Measurements from ENCODE around the gene ITGAL. TPM values are rescaled to one million over a fixed set of nuclear protein-coding genes. Genes with fewer than 3 reads are reported as not detected.
"Not testable (repeated sequence)": the region's sequence is repeated elsewhere in the genome, so short reads cannot be mapped to it uniquely, and the experiment has no call there.

Gene ITGAL
- total RNA-seq, 2 experiments from 2014 or later: 218 to 226 TPM

DNA sequence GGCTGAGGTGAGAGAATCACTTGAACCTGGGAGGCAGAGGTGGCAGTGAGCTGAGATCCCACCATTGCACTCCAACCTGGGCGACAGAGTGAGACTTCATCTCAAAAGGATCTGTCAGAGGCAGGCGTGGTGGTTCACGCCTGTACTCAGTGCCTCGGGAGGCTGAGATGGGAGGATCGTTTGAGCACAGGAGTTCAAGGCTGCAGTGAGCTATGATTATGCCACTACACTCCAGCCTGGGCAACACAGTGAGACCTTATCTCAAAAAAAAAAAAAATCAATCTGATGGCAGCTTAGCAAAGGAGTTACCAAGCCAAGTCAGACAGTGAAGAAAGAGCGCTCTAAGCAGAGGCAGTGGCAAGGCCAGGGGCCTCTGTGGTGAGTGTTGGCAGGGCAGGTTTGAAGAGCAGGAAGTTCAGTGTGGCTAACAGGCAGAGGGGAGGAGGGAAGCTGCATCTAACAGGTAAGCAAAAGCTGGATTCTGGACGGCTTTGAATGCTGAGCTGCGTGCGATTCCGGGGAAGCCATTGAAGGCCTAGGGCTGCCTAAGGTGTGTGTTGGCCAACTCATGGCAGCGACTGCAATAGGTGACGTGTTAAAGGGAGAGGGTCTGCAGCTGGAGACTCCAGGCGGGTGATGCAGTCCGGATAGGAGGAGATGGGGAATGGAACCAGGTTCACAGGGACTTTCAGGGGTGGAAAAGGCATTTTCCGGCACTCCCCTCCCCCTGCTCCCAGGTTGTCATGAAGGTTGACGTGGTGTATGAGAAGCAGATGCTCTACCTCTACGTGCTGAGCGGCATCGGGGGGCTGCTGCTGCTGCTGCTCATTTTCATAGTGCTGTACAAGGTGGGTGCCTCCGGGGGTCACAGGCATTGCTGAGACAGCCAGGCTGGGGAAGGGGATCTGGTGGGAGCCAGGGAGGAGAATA, 46.8 kb downstream of the ITGAL start:
- CTCF ChIA-PET: no interaction called here
- H3K36me3 Mint-ChIP-seq: peaks cover 56% of the 10 kb centered on the region
- no peaks in the 10 kb centered on the region for H3K9me3 Mint-ChIP-seq
- no peak overlapping the region for H3K27ac Mint-ChIP-seq
- POLR2A ChIA-PET: interaction anchor here (1.9 kb wide), 1 partner anchor 9 kb away, joined by 4 read pairs; no protein-coding TSS in a partner anchor
- intact Hi-C loops (cut with micrococcal nuclease): loop anchor here (5.0 kb wide), 1 partner anchor 32 kb away; no protein-coding TSS in a partner anchor
- no peaks in the 10 kb centered on the region for H3K27me3 Mint-ChIP-seq
- no peak overlapping the region for H3K4me3 Mint-ChIP-seq
- no peak for DNase-seq
- peaks cover 4% of the 10 kb centered on the region for H3K4me1 Mint-ChIP-seq (ENCODE audit: low read depth)

DNA sequence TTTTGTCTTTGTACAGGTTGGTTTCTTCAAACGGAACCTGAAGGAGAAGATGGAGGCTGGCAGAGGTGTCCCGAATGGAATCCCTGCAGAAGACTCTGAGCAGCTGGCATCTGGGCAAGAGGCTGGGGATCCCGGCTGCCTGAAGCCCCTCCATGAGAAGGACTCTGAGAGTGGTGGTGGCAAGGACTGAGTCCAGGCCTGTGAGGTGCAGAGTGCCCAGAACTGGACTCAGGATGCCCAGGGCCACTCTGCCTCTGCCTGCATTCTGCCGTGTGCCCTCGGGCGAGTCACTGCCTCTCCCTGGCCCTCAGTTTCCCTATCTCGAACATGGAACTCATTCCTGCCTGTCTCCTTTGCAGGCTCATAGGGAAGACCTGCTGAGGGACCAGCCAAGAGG, 48.9 kb downstream of the ITGAL start:
- intact Hi-C loops (cut with micrococcal nuclease): loop anchor here (5.0 kb wide), 1 partner anchor 34 kb away; no protein-coding TSS in a partner anchor
- Mint-ChIP-seq H3K27ac (no peak overlapping the region), H3K4me1 (ENCODE audit: low read depth) (peaks cover 13% of the 10 kb centered on the region), H3K4me3 (no peak overlapping the region), H3K27me3 (no peaks in the 10 kb centered on the region), H3K9me3 (no peaks in the 10 kb centered on the region), H3K36me3 (peaks cover 45% of the 10 kb centered on the region)
- CTCF ChIA-PET: interaction anchor here (2.1 kb wide), 1 partner anchor 77 kb away, joined by 8 read pairs; no protein-coding TSS in a partner anchor
- DNase-seq: no peak
- POLR2A ChIA-PET: interaction anchor here (0.6 kb wide), 1 partner anchor 85 kb away, joined by 3 read pairs; no protein-coding TSS in a partner anchor

DNA sequence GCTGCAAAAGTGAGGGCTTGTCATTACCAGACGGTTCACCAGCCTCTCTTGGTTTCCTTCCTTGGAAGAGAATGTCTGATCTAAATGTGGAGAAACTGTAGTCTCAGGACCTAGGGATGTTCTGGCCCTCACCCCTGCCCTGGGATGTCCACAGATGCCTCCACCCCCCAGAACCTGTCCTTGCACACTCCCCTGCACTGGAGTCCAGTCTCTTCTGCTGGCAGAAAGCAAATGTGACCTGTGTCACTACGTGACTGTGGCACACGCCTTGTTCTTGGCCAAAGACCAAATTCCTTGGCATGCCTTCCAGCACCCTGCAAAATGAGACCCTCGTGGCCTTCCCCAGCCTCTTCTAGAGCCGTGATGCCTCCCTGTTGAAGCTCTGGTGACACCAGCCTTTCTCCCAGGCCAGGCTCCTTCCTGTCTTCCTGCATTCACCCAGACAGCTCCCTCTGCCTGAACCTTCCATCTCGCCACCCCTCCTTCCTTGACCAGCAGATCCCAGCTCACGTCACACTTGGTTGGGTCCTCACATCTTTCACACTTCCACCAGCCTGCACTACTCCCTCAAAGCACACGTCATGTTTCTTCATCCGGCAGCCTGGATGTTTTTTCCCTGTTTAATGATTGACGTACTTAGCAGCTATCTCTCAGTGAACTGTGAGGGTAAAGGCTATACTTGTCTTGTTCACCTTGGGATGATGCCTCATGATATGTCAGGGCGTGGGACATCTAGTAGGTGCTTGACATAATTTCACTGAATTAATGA, 49.5 kb downstream of the ITGAL start:
- Mint-ChIP-seq H3K9me3 (no peaks in the 10 kb centered on the region), H3K4me3 (no peak overlapping the region), H3K36me3 (peaks cover 39% of the 10 kb centered on the region), H3K27ac (peak overlapping the region; percentile 40), H3K27me3 (no peaks in the 10 kb centered on the region), H3K4me1 (ENCODE audit: low read depth) (peaks cover 13% of the 10 kb centered on the region)
- ChIA-PET CTCF (interaction anchor here (0.7 to 2.1 kb wide), 2 partner anchors 76 to 93 kb away, joined by 3 to 8 read pairs; no protein-coding TSS in a partner anchor), POLR2A (interaction anchor here (0.6 to 1.0 kb wide), 3 partner anchors 76 to 92 kb away, joined by 3 read pairs; partner anchors contain the start of gene DCTPP1)
- intact Hi-C loops (cut with micrococcal nuclease): loop anchor here (5.0 kb wide), 1 partner anchor 35 kb away; no protein-coding TSS in a partner anchor
- no peak for DNase-seq

DNA sequence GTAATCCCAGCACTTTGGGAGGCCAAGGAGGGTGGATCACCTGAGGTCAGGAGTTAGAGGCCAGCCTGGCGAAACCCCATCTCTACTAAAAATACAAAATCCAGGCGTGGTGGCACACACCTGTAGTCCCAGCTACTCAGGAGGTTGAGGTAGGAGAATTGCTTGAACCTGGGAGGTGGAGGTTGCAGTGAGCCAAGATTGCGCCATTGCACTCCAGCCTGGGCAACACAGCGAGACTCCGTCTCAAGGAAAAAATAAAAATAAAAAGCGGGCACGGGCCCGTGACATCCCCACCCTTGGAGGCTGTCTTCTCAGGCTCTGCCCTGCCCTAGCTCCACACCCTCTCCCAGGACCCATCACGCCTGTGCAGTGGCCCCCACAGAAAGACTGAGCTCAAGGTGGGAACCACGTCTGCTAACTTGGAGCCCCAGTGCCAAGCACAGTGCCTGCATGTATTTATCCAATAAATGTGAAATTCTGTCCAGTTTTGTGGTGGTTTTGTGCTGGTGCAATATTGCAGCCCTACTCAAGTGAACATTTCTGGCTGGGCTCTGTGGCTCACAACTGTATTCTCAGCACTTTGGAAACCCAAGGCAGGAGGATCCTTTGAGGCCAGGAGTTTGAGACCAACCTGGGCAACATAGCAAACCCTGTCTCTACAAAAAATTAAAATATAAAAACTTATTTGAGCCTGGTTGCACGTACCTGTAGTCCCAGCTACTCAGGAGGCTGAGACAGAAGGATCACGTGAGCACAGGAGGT, 50.3 kb downstream of the ITGAL start:
- H3K4me1 Mint-ChIP-seq (ENCODE audit: low read depth): peaks cover 19% of the 10 kb centered on the region
- not testable (repeated sequence) for DNase-seq, H3K27me3 Mint-ChIP-seq, H3K9me3 Mint-ChIP-seq, H3K27ac Mint-ChIP-seq, H3K4me3 Mint-ChIP-seq
- intact Hi-C loops (cut with micrococcal nuclease): loop anchor here (5.0 kb wide), 1 partner anchor 36 kb away; no protein-coding TSS in a partner anchor
- POLR2A ChIA-PET: interaction anchor here (1.0 kb wide), 2 partner anchors 75 to 93 kb away, joined by 3 read pairs; partner anchors contain the start of gene DCTPP1
- H3K36me3 Mint-ChIP-seq: peaks cover 31% of the 10 kb centered on the region
- CTCF ChIA-PET: interaction anchor here (1.0 to 2.1 kb wide), 2 partner anchors 76 to 105 kb away, joined by 3 to 8 read pairs; no protein-coding TSS in a partner anchor

DNA sequence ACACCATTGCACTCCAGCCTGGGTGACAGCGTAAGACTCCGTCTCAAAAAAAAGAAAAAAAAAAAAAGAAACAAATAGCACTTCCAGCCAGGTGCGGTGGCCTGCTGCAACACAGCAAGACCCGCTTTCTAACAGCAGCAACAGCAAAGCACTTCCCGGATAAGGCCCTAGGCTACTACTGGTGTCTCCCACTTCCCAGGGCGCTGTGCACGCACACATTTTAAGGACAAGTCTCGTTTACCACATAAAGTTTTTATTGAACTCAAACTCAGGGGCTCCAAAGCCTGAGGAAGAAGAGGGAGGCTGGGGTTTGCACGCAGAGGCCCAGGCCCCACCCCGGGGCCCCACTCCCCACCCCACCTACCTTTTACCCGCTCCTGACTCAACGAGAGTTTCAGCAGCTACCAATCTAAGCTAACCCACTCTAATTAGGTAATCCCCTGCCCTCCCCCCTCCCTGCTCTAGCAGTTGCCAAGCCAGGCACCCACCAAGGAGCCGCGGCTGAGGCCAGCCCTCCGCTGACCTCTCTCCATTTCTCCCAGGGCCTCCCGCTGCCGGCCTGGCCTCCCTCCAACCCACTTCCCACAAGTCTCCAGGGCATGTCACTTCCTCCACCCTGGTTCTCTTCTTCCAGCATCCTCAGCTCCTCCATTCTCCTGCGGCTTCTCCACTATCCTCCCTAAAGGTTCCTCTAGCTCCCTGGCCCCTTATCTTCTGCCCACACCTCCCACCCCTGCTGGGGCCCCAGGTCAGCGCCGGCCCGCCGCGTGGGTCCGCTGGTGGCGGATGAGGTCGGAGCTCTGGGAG, 51.4 kb downstream of the ITGAL start:
- Mint-ChIP-seq H3K36me3 (peaks cover 23% of the 10 kb centered on the region), H3K4me3 (no peak overlapping the region), H3K4me1 (ENCODE audit: low read depth) (peaks cover 21% of the 10 kb centered on the region), H3K9me3 (no peaks in the 10 kb centered on the region), H3K27ac (no peak overlapping the region), H3K27me3 (no peaks in the 10 kb centered on the region)
- intact Hi-C loops (cut with micrococcal nuclease): loop anchor here (5.0 kb wide), 1 partner anchor 37 kb away; no protein-coding TSS in a partner anchor
- DNase-seq: no peak
- ChIA-PET CTCF (interaction anchor here (1.0 to 1.6 kb wide), 2 partner anchors 74 to 106 kb away, joined by 3 to 8 read pairs; no protein-coding TSS in a partner anchor), POLR2A (interaction anchor here (2.5 kb wide), 1 partner anchor 11 kb away, joined by 14 read pairs; the partner anchor contains the start of gene ZNF747)

DNA sequence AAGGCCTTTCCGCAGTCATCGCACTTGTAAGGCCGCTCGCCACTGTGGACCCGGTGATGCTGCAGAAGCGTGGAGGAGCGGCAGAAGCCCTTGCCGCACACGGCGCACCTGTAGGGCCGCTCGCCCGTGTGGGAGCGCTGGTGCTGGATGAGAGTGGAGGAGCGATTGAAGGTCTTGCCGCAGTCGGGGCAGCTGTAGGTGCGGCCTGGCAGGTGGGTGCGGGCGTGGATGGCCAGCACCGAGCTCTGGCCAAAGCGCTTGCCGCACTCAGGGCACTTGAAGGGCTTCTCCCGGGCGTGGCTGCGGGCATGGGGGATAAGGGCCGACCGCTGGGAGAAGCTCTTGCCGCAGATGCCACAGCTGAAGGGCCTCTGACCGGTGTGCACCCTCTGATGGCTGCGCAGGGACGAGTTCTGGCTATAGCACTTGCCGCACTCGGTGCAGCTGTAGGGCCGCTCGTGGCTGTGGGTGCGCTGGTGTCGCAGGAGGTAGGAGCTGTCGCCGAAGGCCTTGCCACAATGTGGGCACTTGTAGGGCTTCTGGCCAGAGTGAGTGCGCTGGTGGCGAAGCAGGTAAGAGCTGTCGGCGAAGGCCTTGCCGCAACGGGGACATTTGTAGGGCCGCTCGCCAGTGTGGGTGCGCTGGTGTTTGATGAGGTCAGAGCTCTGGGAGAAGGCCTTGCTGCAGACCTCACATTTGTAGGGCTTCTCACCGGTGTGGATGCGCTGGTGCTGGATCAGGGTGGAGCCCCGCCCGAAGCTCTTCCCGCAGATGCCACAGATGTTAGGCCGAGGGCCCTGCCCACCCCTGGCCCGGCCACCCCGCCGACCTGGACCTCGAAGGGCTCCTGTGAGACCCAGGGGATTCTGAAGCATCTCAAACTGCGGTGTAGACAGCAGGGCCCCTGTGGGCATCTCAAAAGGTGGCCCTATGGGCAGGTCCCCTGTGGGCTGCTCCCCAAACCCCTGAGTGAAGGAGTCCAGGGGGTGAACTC, 52.3 kb downstream of the ITGAL start:
- no peaks in the 10 kb centered on the region for H3K9me3 Mint-ChIP-seq
- POLR2A ChIA-PET: interaction anchor here (1.0 to 2.5 kb wide), 3 partner anchors 10 to 68 kb away, joined by 3 to 14 read pairs (median 4); partner anchors contain the start of gene ZNF747
- no peak overlapping the region for H3K4me3 Mint-ChIP-seq

DNA sequence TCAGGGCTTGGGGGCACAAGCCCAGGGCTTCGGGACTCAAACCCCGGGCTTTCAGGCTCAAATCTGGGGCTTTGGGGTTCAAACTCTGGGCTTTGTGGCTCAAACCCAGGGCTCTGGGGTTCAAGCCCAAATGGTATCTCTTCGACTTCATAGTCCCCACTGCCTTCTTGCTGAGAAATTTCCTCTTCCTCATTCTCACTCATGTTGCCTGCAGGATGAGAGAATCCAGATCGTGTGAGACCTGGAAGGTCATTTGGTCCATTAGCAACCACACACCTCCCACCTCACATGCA, 53.2 kb downstream of the ITGAL start:
- Mint-ChIP-seq H3K9me3 (no peaks in the 10 kb centered on the region), H3K36me3 (peaks cover 8% of the 10 kb centered on the region), H3K27ac (peak overlapping the region; percentile 64), H3K27me3 (no peaks in the 10 kb centered on the region), H3K4me1 (ENCODE audit: low read depth) (peaks cover 36% of the 10 kb centered on the region), H3K4me3 (peak overlapping the region; percentile 82)
- ChIA-PET POLR2A (interaction anchor here (1.1 to 2.5 kb wide), 2 partner anchors 9 to 26 kb away, joined by 4 to 14 read pairs; partner anchors contain the start of gene ZNF747), CTCF (interaction anchor here (1.1 to 1.5 kb wide), 2 partner anchors 77 to 96 kb away, joined by 6 to 10 read pairs; partner anchors contain the start of gene DCTPP1)
- no peak for DNase-seq
- intact Hi-C loops (cut with micrococcal nuclease): loop anchor here (2.0 kb wide), 3 partner anchors 53 to 125 kb away; partner anchors contain the start of genes ITGAL, PRR14 and SEPHS2

More for the DNA sequence above, 52.3 kb downstream of the ITGAL start:
- Mint-ChIP-seq H3K27ac (no peak overlapping the region), H3K27me3 (no peaks in the 10 kb centered on the region), H3K4me1 (ENCODE audit: low read depth) (peaks cover 27% of the 10 kb centered on the region), H3K36me3 (peaks cover 14% of the 10 kb centered on the region)
- no peak for DNase-seq
- intact Hi-C loops (cut with micrococcal nuclease): loop anchor here (5.0 kb wide), 1 partner anchor 38 kb away; no protein-coding TSS in a partner anchor
- CTCF ChIA-PET: interaction anchor here (1.1 to 1.6 kb wide), 4 partner anchors 73 to 95 kb away, joined by 3 to 10 read pairs (median 7); partner anchors contain the start of gene DCTPP1

DNA sequence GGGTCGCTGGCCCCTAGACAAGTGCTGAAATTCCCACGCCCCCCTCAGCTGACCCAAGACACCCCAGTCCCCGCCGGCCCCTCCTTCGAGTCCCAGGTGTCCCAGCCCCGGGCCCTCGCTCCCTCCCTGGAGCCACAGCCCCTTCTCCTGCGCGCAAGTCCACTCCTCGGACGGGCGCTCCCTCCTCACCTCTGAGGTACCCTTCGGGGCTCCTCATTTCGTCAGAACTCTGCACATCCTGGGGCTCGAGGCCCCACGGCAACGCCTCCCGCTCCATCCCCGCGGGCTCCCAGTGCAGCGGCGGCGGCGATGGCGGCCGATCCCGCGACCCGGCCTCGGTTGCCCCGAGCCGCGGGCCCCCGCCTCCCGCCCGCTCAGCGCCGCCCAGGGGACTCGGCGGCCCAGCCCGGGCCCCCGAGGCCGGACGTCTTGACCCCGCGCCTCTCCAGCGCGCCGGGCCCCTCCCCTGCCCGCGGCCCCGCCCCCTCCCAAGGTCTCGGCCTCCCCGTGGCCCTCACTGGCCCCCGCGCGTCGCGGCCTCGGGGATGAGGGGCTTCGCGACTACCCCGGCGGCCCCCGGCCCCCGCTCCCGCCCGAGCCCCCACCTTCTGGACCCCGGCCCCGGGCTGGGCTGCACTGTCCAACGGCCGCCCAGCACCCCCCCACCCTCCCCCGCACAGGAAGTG, 53.7 kb downstream of the ITGAL start, which contains the start of gene ZNF768:
Gene ZNF768, minus strand, starts transcription at position 430 of the 686 bp plus-strand sequence. Its CDS starts 153 bp downstream, at position 277.
- no peaks in the 10 kb centered on the region for H3K9me3 Mint-ChIP-seq
- intact Hi-C loops (cut with micrococcal nuclease): loop anchor here (2.0 kb wide), 3 partner anchors 53 to 125 kb away; partner anchors contain the start of genes ITGAL, PRR14 and SEPHS2
- peaks cover 10% of the 10 kb centered on the region for H3K36me3 Mint-ChIP-seq
- DNase-seq: peak; percentile 35
- ChIA-PET POLR2A (interaction anchor here (0.8 to 2.5 kb wide), 9 partner anchors 9 to 461 kb away, joined by 3 to 14 read pairs (median 4); partner anchors contain the start of genes ALDOA and ZNF747), CTCF (interaction anchor here (0.8 to 1.5 kb wide), 7 partner anchors 9 to 103 kb away, joined by 3 to 10 read pairs (median 5); partner anchors contain the start of gene DCTPP1)
- H3K4me1 Mint-ChIP-seq (ENCODE audit: low read depth): peaks cover 38% of the 10 kb centered on the region
- H3K4me3 Mint-ChIP-seq: peak within 1 kb of the TSS; percentile 82
- H3K27ac Mint-ChIP-seq: peak within 1 kb of the TSS; percentile 86
- no peaks in the 10 kb centered on the region for H3K27me3 Mint-ChIP-seq
